WTC11 (cell line): Measurements from ENCODE around the gene SAMD4A.

Experiments
- CTCF ChIP-seq: fragments of 200-600 bp; IDR thresholded peaks from 2 replicates; pipeline ENCODE4 v1.8.0; 2022; ENCODE audit warnings: antibody characterized with exemption
- FOXK1 ChIP-seq: sonication (generic); formaldehyde crosslinking; IDR thresholded peaks from 2 replicates; pipeline ENCODE4 v1.8.0; 2022; ENCODE audit warnings: mild to moderate bottlenecking, moderate library complexity, missing genetic modification reagents
- GABPB1 ChIP-seq: sonication (generic); formaldehyde crosslinking; IDR thresholded peaks from 2 replicates; pipeline ENCODE4 v1.8.1; 2023; ENCODE audit warnings: mild to moderate bottlenecking, missing genetic modification reagents
- JUN ChIP-seq: sonication (generic); formaldehyde crosslinking; IDR thresholded peaks from 2 replicates; pipeline ENCODE4 v1.8.0; 2023; ENCODE audit warnings: mild to moderate bottlenecking, missing genetic modification reagents
- KAT7 ChIP-seq: sonication (generic); formaldehyde crosslinking; IDR thresholded peaks from 2 replicates; pipeline ENCODE4 v1.8.1; 2023; ENCODE audit warnings: missing genetic modification reagents, mild to moderate bottlenecking, borderline replicate concordance
- MXD4 ChIP-seq: fragments of 250-450 bp; sonication (Bioruptor Pico); IDR thresholded peaks from 2 replicates; pipeline ENCODE4 v1.8.0; 2021; ENCODE audit warnings: mild to moderate bottlenecking, moderate library complexity, borderline replicate concordance
- NFYB ChIP-seq: sonication (generic); formaldehyde crosslinking; conservative IDR thresholded peaks from 2 replicates; pipeline ENCODE4 v1.8.0; 2022; ENCODE audit warnings: low read depth, missing genetic modification reagents
- NR3C1 ChIP-seq: sonication (generic); formaldehyde crosslinking; conservative IDR thresholded peaks from 2 replicates; pipeline ENCODE4 v1.8.1; 2023; ENCODE audit warnings: low read depth, mild to moderate bottlenecking, missing genetic modification reagents
- TEAD4 ChIP-seq: sonication (generic); formaldehyde crosslinking; IDR thresholded peaks from 2 replicates; pipeline ENCODE4 v1.8.0; 2022; ENCODE audit warnings: mild to moderate bottlenecking, missing genetic modification reagents

- TF ChIP-seq CTCF, result no peak
- no peak for TF ChIP-seq JUN (CRISPR knock-in tag)
- TF ChIP-seq MXD4 (CRISPR knock-in tag), result no peak
- TF ChIP-seq NR3C1, result no peak
- TF ChIP-seq FOXK1, result no peak
- TF ChIP-seq GABPB1, result no peak
- no peak for TF ChIP-seq KAT7 (CRISPR knock-in tag)
- TF ChIP-seq TEAD4 (CRISPR knock-in tag), result no peak
- no peak for TF ChIP-seq NFYB
Observed at GRCh38 chr14:54697803-54698202, 130.9 kb downstream of the SAMD4A start.
